Osteocyte (in vitro differentiated cells): ENCODE data around the gene PUS7. TPM values are rescaled to one million over a fixed set of nuclear protein-coding genes. Genes with fewer than 3 reads are reported as not detected.
A peak's percentile ranks its signal among the peaks of the same experiment; 100 is the strongest.

Experiments used
- DNase-seq: peaks from one replicate; pipeline ENCODE4 v3.0.0; 2021; ENCODE audit warnings: mixed read lengths; ENCODE audit not compliant: unreplicated experiment; ENCODE audit errors: extremely low spot score
- H3K27ac Mint-ChIP-seq: one replicate; pipeline ENCODE4 v1.8.0; 2021; ENCODE audit warnings: mild to moderate bottlenecking, mixed read lengths; ENCODE audit not compliant: unreplicated experiment
- H3K27me3 Mint-ChIP-seq: one replicate; pipeline ENCODE4 v1.8.0; 2021; ENCODE audit warnings: mixed read lengths; ENCODE audit not compliant: unreplicated experiment
- H3K36me3 Mint-ChIP-seq: one replicate; pipeline ENCODE4 v1.8.0; 2021; ENCODE audit warnings: mixed read lengths; ENCODE audit not compliant: unreplicated experiment
- H3K4me1 Mint-ChIP-seq: one replicate; pipeline ENCODE4 v1.8.0; 2021; ENCODE audit warnings: mixed read lengths; ENCODE audit not compliant: unreplicated experiment
- H3K4me3 Mint-ChIP-seq: one replicate; pipeline ENCODE4 v1.8.0; 2021; ENCODE audit warnings: mild to moderate bottlenecking, moderate library complexity, mixed read lengths; ENCODE audit not compliant: unreplicated experiment
- H3K9me3 Mint-ChIP-seq: one replicate; pipeline ENCODE4 v1.8.0; 2021; ENCODE audit warnings: mixed read lengths; ENCODE audit not compliant: unreplicated experiment
- total RNA-seq: library from RNA; stranded (reverse); gene quantifications from 2 replicates; pipeline ENCODE4 v1.2.1, GENCODE V29; 2021
- TF ChIP-seq, protein P1 (sequence below): fragments of 200-600 bp; sonication (generic); IDR thresholded peaks from 2 replicates; pipeline ENCODE4 v1.5.0; 2021; ENCODE audit warnings: antibody characterized with exemption, mild to moderate bottlenecking, moderate library complexity

PUS7 gene
- total RNA-seq, 1 donor from 2014 or later = 18.5 TPM

DNA sequence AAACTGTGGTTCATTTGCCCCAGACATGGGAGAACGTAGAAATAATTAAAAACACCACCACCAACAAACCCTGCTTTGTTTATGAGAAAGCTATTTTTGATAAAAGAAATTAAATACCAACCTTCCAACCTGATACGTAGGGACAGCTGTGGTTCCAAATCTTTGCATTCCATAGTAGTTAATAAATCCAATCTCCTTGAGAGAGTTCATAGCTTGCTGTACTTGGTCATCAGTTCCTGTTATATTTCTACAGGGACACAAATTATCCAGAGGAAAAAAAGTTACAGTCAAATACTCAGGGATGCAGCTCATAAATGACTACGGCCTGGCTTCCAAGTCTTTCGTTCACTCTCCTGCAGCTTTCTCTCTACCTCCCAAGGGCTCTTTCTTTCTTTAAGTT is 41.1 kb downstream of the PUS7 start:
- peaks cover 14% of the 10 kb centered on the region for H3K36me3 Mint-ChIP-seq
- H3K27me3 Mint-ChIP-seq = no peaks in the 10 kb centered on the region
- no peak overlapping the region for H3K4me3 Mint-ChIP-seq
- H3K27ac Mint-ChIP-seq = no peak overlapping the region
- no peaks in the 10 kb centered on the region for H3K4me1 Mint-ChIP-seq
- no peak for DNase-seq
- TF ChIP-seq, protein P1, sequence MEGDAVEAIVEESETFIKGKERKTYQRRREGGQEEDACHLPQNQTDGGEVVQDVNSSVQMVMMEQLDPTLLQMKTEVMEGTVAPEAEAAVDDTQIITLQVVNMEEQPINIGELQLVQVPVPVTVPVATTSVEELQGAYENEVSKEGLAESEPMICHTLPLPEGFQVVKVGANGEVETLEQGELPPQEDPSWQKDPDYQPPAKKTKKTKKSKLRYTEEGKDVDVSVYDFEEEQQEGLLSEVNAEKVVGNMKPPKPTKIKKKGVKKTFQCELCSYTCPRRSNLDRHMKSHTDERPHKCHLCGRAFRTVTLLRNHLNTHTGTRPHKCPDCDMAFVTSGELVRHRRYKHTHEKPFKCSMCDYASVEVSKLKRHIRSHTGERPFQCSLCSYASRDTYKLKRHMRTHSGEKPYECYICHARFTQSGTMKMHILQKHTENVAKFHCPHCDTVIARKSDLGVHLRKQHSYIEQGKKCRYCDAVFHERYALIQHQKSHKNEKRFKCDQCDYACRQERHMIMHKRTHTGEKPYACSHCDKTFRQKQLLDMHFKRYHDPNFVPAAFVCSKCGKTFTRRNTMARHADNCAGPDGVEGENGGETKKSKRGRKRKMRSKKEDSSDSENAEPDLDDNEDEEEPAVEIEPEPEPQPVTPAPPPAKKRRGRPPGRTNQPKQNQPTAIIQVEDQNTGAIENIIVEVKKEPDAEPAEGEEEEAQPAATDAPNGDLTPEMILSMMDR = no peak
- H3K9me3 Mint-ChIP-seq = no peaks in the 10 kb centered on the region

DNA sequence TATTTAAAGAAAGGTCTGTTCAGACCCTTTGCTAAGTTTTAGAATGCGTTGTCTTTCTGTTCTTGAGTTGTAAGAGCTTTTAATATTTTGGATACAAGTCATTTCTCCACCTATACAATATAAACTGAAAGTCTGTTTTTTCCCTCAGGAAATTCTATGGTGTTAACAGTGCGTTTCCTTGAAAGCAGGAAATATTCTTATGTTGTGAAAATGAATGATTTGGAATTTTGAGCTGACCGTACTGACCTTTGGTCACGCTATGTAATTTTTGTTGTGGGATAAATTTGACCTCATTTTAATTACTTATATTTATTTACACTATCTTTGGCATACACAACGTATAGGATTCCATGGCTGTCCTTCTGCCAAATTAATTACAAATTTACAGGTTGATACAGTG is 43.5 kb downstream of the PUS7 start:
- Mint-ChIP-seq H3K9me3 (no peaks in the 10 kb centered on the region), H3K4me1 (no peaks in the 10 kb centered on the region), H3K27me3 (no peaks in the 10 kb centered on the region), H3K27ac (no peak overlapping the region), H3K36me3 (peaks cover 12% of the 10 kb centered on the region), H3K4me3 (no peak overlapping the region)
- TF ChIP-seq, protein P1 = no peak
- no peak for DNase-seq

DNA sequence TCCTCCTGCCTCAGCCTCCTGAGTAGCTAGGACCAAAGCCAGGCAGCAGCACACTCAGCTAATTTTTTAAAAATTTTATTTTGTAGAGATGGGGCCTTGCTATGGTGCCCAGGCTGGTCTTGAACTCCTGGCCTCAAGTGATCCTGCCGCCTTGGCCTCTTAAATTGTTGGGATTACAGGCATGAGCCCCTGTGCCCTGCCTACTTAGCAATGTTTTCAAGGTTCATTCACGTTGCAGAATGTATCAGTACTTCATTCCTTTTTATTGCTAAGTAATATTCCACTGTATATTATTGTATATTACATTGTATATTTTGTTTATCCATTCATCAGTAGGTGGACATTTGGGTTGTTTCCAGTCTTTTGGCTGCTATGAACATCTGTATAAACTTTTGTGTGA is 44.2 kb downstream of the PUS7 start:
- Mint-ChIP-seq H3K4me1 (peaks cover 7% of the 10 kb centered on the region), H3K27ac (no peak overlapping the region), H3K27me3 (no peaks in the 10 kb centered on the region), H3K36me3 (peaks cover 12% of the 10 kb centered on the region), H3K9me3 (no peaks in the 10 kb centered on the region), H3K4me3 (no peak overlapping the region)
- TF ChIP-seq, protein P1 = no peak
- no peak for DNase-seq

DNA sequence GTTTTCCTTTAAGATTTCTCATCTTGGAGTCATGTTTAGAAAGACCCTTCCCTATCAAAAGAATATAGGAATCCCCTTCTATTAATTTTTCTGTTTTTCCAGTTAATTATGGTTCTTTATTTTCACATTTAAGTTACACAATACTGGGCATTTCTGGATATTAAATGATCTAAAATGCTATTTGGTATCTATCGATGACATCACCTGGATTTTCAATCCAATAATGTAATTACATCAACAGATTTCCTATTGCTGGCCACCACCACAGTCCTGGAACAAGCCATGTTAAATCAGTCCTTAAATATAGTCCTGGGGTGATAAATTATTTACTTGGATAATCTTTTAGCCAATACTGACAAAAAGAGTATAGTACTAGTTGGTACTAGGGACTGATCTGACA is 48.0 kb downstream of the PUS7 start:
- TF ChIP-seq, protein P1 = no peak
- Mint-ChIP-seq H3K27me3 (no peaks in the 10 kb centered on the region), H3K9me3 (no peaks in the 10 kb centered on the region), H3K4me1 (peaks cover 7% of the 10 kb centered on the region), H3K4me3 (no peak overlapping the region), H3K27ac (no peak overlapping the region), H3K36me3 (peaks cover 8% of the 10 kb centered on the region)
- no peak for DNase-seq

DNA sequence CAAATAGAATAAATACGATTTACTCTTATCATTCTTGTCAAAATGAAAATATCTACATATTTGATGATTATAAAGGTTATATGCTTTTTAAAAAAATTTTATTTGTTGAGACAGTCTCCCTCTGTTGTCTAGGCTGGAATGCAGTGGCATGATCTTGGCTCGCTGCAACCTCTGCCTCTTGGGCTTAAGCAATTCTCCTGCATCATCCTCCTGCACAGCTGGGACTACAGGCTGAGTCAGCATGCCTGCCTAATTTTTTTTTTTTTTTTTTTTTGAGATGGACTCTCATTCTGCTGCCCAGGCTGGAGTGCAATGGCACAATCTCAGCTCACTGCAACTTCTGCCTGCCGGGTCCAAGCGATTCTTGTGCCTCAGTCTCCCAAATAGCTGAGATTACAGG is 48.9 kb downstream of the PUS7 start:
- no peak for DNase-seq
- Mint-ChIP-seq H3K9me3 (no peaks in the 10 kb centered on the region), H3K4me3 (no peak overlapping the region), H3K36me3 (peaks cover 4% of the 10 kb centered on the region), H3K27ac (peak overlapping the region; percentile 15), H3K27me3 (no peaks in the 10 kb centered on the region), H3K4me1 (peaks cover 7% of the 10 kb centered on the region)
- TF ChIP-seq, protein P1 = no peak
